Measurements from ENCODE around the gene XPNPEP3.

XPNPEP3 gene

GRCh38 chr22:40920526-40920925 lies 63.6 kb downstream of the XPNPEP3 start:
- DNase-seq (ENCODE audit: low read depth): no peak

GRCh38 chr22:40922484-40923303 lies 65.7 kb downstream of the XPNPEP3 start:
- DNase-seq (ENCODE audit: low read depth): peak; percentile 70
- TF ChIP-seq MAX (IDR thresholded peaks at IDR 0.05; ENCODE audit: low read depth, low read length) (peak; percentile 41), CTCF (IDR thresholded peaks at IDR 0.05; ENCODE audit: low read depth, low read length) (no peak), POLR2A (IDR thresholded peaks at IDR 0.05; ENCODE audit: extremely low read depth, insufficient read length) (no peak)
- H3K4me3 ChIP-seq (ENCODE audit: low read depth, low read length): no peak overlapping the region

More at GRCh38 chr22:40920526-40920925, 63.6 kb downstream of the XPNPEP3 start:
- TF ChIP-seq CTCF (IDR thresholded peaks at IDR 0.05; ENCODE audit: low read depth, low read length): no peak
- TF ChIP-seq POLR2A (IDR thresholded peaks at IDR 0.05; ENCODE audit: extremely low read depth, insufficient read length): no peak
- TF ChIP-seq MYC (IDR thresholded peaks at IDR 0.05; ENCODE audit: low read depth, low read length): no peak
- no peak for TF ChIP-seq MAX (IDR thresholded peaks at IDR 0.05; ENCODE audit: low read depth, low read length)
- no peak overlapping the region for H3K4me3 ChIP-seq (ENCODE audit: low read depth, low read length)

- no peak for DNase-seq (ENCODE audit: low read depth)
Measured at GRCh38 chr22:40928657-40929056, 71.7 kb downstream of the XPNPEP3 start.

GRCh38 chr22:40932396-40932795 lies 75.4 kb downstream of the XPNPEP3 start:
- TF ChIP-seq CTCF (IDR thresholded peaks at IDR 0.05; ENCODE audit: low read depth, low read length) (no peak), MAX (IDR thresholded peaks at IDR 0.05; ENCODE audit: low read depth, low read length) (no peak), POLR2A (IDR thresholded peaks at IDR 0.05; ENCODE audit: extremely low read depth, insufficient read length) (no peak), MYC (IDR thresholded peaks at IDR 0.05; ENCODE audit: low read depth, low read length) (no peak)
- no peak for DNase-seq (ENCODE audit: low read depth)
- H3K4me3 ChIP-seq (ENCODE audit: low read depth, low read length): no peak overlapping the region

More at GRCh38 chr22:40928657-40929056, 71.7 kb downstream of the XPNPEP3 start:
- TF ChIP-seq CTCF (IDR thresholded peaks at IDR 0.05; ENCODE audit: low read depth, low read length): no peak
- TF ChIP-seq MAX (IDR thresholded peaks at IDR 0.05; ENCODE audit: low read depth, low read length): no peak
- no peak for TF ChIP-seq MYC (IDR thresholded peaks at IDR 0.05; ENCODE audit: low read depth, low read length)
- TF ChIP-seq POLR2A (IDR thresholded peaks at IDR 0.05; ENCODE audit: extremely low read depth, insufficient read length): no peak
- H3K4me3 ChIP-seq (ENCODE audit: low read depth, low read length): no peak overlapping the region

GRCh38 chr22:40939202-40939601 lies 82.3 kb downstream of the XPNPEP3 start:
- TF ChIP-seq POLR2A (IDR thresholded peaks at IDR 0.05; ENCODE audit: extremely low read depth, insufficient read length) (no peak), MYC (IDR thresholded peaks at IDR 0.05; ENCODE audit: low read depth, low read length) (no peak), CTCF (IDR thresholded peaks at IDR 0.05; ENCODE audit: low read depth, low read length) (no peak), MAX (IDR thresholded peaks at IDR 0.05; ENCODE audit: low read depth, low read length) (no peak)
- no peak for DNase-seq (ENCODE audit: low read depth)
- H3K4me3 ChIP-seq (ENCODE audit: low read depth, low read length): no peak overlapping the region

Measured in NB4 (cell line).